Activated CD4-positive, alpha-beta T cell treated with anti-CD3 and anti-CD28 coated beads, Interleukin-2, amount 50 U/mL, for 1 hour (primary cell): ENCODE results near the gene HAO2.
"Not testable (repeated sequence)": the region's sequence is repeated elsewhere in the genome, so short reads cannot be mapped to it uniquely, and the experiment has no call there.

Source experiments
- DNase-seq: peaks from one replicate; pipeline ENCODE4 v3.0.0-alpha.2; 2020

HAO2 gene

DNA sequence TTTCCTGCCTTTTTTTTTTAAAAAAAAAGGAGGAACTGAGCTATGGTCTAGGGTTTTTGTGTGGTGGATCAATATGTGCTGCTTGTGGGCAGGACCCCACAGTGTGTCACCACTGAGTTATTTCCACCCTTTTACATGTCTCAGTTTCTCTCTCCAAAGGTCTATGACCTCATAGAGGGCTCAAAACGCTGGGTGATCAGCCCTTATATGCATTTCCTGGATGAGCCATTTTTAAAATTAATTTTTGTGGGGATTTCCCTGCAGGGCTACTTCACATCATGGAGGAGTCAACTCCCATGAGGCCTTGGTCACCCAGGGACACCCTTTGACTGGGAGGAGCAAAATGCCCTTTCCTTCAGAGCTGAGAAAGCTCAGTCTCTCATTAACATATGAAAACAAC is 20.7 kb upstream of the HAO2 start:
- no peak for DNase-seq

DNA sequence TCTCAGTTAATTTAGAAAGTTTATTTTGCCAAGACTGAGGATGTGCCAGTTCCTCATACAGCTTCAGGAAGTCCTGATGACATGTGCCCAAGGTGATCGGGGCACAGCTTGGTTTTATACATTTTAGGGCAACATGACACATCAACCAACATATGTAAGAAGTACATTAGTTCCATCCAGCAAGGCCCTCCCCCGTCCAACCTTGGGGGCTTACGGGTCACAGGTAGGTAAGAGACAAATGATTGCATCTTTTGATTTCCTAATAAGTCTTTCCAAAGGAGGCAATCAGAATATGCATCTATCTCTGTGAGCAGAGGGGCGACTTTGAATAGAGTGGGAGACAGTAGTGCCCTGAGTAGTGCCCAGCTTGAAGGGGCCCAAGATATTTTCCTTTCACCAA is 19.6 kb upstream of the HAO2 start:
- DNase-seq = no peak

DNA sequence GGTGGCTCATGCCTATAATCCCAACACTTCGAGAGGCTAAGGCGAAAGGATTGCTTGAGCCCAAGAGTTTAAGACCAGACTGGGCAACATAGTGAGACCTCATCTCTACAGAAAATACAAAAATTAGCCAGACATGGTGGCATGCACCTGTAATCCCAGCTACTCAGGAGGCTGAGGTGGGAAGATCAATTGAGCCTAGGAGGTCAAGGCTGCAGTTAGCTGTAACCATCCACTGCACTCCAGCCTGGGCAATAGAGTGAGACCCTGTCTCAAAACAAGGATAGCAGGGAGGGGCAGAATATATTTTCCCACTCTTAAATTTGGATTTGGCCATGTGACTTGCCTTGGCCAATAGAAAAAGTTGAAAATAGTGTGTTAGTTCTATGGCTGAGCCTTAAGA is 17.7 kb upstream of the HAO2 start:
- DNase-seq = not testable (repeated sequence)

- no peak for DNase-seq
Observed at GRCh38 chr1:119351997-119352396, 16.6 kb upstream of the HAO2 start.

DNA sequence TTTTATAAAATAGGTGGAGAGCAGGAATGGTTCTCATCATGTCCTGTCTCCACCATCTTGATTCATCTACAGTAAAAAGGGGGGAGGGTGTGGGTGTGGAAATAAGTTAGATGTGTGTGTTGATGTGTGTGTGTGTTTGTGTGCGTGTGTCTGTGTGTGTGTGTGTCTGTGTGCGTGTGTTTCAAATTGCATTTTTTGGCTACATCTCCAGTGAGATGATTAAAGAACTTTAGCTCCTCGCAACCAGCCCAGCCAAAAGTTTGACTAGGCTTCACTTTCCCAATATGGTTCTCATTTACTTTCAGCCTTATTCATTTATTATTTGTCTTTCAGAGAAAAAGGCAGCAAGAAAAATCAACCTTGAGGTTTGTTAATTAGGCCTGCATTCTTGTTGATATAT is 14.7 kb upstream of the HAO2 start:
- no peak for DNase-seq

- no peak for DNase-seq
Observed at GRCh38 chr1:119358636-119359035, 9.9 kb upstream of the HAO2 start.

GRCh38 chr1:119359730-119360129 is 8.9 kb upstream of the HAO2 start:
- no peak for DNase-seq

DNA sequence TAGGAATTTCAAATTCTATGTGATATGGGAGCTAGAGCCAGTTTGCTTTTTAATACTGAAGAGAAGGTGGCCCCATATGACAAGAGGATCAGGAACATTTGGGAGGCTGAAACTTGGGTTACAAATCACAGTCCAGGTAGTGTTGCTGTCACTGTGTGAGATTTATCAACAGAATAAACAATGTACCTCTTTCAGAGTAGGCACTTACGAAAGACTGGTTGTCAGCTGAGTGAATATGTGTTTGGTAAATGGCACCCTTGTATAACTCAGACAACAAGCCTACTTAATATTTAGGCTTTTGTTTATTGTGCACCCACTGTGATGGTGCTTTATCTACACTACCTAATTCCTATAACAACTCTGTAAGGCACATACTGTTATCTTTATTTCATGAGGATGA is 7.4 kb upstream of the HAO2 start:
- no peak for DNase-seq

GRCh38 chr1:119361620-119362344 is 6.8 kb upstream of the HAO2 start:
- no peak for DNase-seq

DNA sequence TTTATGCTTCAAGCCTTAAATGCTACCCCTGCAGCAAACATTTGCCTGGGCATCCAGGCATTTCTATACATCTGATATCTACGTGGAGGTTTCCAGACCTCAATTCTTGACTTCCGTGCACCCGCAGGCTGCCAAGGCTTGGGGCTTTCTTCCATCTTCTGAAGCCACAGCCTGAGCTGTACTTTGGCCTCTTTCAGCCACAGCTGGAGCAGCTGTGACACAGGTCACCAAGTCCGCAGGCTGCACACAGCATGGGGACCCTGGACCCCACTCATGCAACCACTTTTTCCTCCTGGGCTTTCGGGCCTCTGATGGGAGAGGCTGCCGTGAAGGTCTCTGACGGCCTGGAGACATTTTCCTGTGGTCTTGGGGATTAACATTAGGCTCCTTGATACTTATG is 5.4 kb upstream of the HAO2 start:
- DNase-seq = no peak

GRCh38 chr1:119364640-119365039 is 3.9 kb upstream of the HAO2 start:
- no peak for DNase-seq

GRCh38 chr1:119366424-119366823 is 2.2 kb upstream of the HAO2 start:
- DNase-seq = no peak

- DNase-seq = no peak
Observed at GRCh38 chr1:119367432-119368124, 1.0 kb upstream of the HAO2 start.

DNA sequence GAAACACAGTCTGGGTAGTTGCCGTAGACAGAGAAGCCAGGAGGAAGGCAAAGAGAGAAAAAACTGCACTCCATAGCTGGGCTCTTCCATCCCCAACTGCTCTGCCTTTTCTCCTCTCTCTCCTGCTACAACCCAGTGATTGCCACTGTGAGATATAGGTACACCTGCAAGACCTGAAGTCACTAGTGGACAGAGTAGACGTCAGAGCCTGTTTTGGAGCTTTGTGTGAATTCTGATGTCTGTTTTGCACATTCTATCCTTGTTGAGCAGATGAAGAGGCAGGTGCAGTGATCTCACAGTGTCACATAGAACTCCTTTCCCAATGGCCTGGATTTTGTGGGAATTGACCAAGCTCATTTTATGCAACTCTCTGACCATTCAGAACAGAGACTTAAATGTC is 2.2 kb downstream of the HAO2 start:
- DNase-seq = no peak

GRCh38 chr1:119371815-119372214 is 3.2 kb downstream of the HAO2 start:
- no peak for DNase-seq

GRCh38 chr1:119372503-119373086 is 4.0 kb downstream of the HAO2 start:
- DNase-seq = no peak

- DNase-seq = no peak
Observed at GRCh38 chr1:119373465-119373864, 4.9 kb downstream of the HAO2 start.

DNA sequence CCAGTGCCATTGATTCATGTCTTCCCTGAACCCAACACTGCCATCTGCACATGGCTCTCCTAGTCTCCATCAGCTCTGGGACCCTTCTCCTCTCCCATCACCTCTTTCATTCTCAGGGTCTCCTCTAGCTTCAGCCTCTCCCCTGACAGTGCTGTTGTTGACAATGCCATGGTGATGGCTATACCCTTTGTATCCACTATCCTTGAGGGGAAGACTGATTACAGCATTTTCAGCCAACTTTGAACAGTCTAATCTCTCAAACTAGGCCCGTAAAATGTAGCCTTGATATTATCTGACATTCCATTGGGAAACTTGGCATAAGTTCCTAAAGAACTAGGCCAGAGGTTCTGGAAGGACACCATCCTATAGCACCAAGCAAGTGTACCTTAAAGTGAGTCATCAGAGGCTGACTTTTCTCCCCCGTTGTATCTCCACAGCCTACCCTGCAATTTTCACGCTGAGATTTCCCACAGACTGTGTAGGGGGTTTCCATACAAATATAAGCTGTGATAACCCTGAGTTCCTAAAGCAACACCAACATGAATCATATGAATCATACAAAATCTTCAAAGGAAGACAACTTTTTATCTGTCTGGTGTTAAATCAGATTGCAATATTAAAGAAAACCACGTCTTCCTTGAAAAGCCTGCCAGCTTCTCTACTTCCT is 5.8 kb downstream of the HAO2 start:
- DNase-seq = no peak

- no peak for DNase-seq
Observed at GRCh38 chr1:119375366-119375765, 6.8 kb downstream of the HAO2 start.

DNA sequence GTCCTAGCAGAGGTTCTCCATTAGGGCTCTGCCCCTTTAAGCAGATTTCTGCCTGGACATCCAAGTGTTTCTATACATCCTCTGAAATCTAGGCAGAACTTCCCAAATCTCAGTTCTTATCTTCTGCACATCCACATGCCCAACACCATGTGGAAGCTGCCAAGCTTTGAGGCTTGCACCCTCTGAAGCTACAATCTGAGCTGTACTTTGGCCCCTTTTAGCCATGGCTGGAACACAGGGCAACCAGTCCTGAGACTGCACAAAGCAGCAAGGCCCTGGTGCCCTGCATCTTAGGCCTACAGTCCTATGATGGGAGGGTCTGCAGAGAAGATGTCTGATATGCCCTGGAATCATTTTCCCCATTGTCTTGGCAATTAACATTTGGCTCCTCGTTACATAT is 8.0 kb downstream of the HAO2 start:
- no peak for DNase-seq

DNA sequence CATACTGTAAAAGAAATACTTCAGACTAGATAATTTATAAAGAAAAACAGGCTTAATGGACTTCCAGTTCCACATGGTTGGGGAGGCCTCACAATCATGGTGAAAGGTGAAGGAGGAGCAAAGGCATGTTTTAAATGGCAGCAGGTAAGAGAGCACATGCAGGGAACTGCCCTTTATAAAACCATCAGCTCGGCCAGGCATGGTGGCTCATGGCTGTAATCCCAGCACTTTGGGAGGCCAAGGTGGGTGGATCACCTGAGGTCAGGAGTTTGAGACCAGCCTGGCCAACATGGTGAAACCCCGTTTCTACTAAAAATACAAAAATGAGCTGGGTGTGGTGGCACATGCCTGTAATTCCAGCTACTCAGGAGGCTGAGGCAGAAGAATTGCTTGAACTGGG is 9.0 kb downstream of the HAO2 start:
- not testable (repeated sequence) for DNase-seq

DNA sequence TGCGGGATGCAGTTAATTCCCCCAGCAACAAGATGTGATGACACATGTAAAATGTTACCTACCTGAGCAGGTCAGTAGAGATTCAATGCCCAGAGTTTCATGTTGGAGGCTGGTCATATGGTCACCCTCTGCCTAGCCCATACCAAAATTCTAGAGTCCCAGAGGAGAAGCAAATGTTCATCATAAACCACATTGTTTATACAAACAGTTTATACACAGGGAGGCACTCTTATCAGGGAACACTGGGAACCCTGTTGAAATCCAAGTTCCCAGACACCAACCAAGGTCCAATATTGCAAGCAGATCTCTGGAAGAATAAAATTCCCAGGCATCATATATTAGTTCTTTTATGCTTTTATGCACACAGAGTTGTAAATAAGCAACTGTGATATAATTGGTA is 10.5 kb downstream of the HAO2 start:
- no peak for DNase-seq

GRCh38 chr1:119380304-119380703 is 11.7 kb downstream of the HAO2 start:
- no peak for DNase-seq
